ENCODE data around the gene FGF22. TPM values are rescaled to one million over a fixed set of nuclear protein-coding genes. Genes with fewer than 3 reads are reported as not detected.
"Not testable (repeated sequence)": the region's sequence is repeated elsewhere in the genome, so short reads cannot be mapped to it uniquely, and the experiment has no call there.

Gene FGF22
- total and polyA plus RNA-seq, 2 of the 13 experiments (the other 11 are each of a cell fraction or from before 2014, with no cell fraction given) = 0.24 TPM; not detected in 1

DNA sequence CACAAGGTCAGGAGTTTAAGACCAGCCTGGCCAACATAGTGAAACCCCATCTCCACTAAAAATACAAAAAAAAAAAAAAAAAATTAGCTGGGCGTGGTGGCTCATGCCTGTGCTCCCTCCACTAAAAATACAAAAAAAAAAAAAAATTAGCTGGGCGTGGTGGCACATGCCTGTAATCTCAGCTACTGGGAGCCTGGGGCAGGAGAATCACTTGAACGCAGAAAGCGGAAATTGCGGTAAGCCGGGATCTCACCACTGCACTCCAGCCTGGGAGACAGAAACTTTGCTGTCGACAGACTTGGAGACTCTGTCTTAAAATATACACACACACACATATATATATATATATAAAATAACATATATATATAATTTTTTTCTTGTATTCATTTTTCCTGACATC lies 13.1 kb upstream of the FGF22 start:
- H4K20me1 ChIP-seq (ENCODE audit: insufficient read depth, low read length); H3K9ac ChIP-seq (ENCODE audit: insufficient read depth, low read depth, low read length); ATAC-seq; CTCF ChIA-PET (ENCODE audit: low intra/inter-chr PET ratio, low total read pairs); H3K4me2 ChIP-seq (ENCODE audit: low read depth, low read length); H2AFZ ChIP-seq (ENCODE audit: low read length); BruUV-seq (replicated peaks); DNase-seq (ENCODE audit: low spot score); H3K9me3 ChIP-seq (ENCODE audit: low read length); in situ Hi-C loops (cut with HindIII; ENCODE audit: extremely low pct_ligation_motif_present, low pct_unique_long_range_greater_than_20kb); H3K27ac ChIP-seq (ENCODE audit: extremely low read length, insufficient read depth, low read length); FAIRE-seq; H3K4me3 ChIP-seq (replicated peaks in 1 of 3; ENCODE audit: insufficient read depth in 1 of 3, low read depth in 2 of 3, low read length in 3 of 3); POLR2A ChIA-PET; H3K27me3 ChIP-seq (ENCODE audit: control insufficient read depth in 1 of 2, insufficient read depth in 2 of 2, low read length in 2 of 2); intact Hi-C loops (cut with micrococcal nuclease; ENCODE audit: unreplicated experiment): not testable (repeated sequence)
- Histone ChIP-seq H3K4me1 (ENCODE audit: insufficient read depth, low read length) (peaks cover 18% of the 10 kb centered on the region), H3K36me3 (replicated peaks in 1 of 2; ENCODE audit: control insufficient read depth in 1 of 2, insufficient read depth in 2 of 2, low read length in 2 of 2) (peaks cover 8 to 37% of the 10 kb centered on the region in 2 experiments), H3K79me2 (ENCODE audit: insufficient read depth, low read length) (peaks cover 17% of the 10 kb centered on the region)
- over 99% methylated on average over 7 of the region's 7 CpGs for WGBS (ENCODE audit: low lambda C conversion rate)

DNA sequence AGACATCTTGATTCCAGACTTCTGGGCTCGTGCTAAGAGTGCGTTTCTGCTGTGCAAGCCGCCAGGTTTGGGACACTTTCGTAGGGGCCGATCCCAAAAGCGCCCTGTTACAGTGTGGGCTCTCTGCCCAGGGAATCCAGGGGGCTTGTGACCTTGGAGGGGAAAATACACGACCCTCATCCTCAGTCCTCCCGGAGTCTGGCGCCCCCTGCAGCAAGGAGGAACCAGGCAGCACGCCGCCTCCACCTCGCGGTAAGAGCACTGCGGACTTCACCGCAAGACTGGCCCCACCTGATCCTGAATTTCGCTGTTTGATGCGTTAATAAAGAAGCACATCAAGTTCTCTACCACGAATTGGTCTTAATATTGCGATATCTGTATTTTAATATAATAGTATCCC lies 11.5 kb upstream of the FGF22 start:
- intact Hi-C loops (cut with micrococcal nuclease; ENCODE audit: unreplicated experiment) = no loop called here
- FAIRE-seq = no peak
- TF ChIP-seq, protein P1, sequence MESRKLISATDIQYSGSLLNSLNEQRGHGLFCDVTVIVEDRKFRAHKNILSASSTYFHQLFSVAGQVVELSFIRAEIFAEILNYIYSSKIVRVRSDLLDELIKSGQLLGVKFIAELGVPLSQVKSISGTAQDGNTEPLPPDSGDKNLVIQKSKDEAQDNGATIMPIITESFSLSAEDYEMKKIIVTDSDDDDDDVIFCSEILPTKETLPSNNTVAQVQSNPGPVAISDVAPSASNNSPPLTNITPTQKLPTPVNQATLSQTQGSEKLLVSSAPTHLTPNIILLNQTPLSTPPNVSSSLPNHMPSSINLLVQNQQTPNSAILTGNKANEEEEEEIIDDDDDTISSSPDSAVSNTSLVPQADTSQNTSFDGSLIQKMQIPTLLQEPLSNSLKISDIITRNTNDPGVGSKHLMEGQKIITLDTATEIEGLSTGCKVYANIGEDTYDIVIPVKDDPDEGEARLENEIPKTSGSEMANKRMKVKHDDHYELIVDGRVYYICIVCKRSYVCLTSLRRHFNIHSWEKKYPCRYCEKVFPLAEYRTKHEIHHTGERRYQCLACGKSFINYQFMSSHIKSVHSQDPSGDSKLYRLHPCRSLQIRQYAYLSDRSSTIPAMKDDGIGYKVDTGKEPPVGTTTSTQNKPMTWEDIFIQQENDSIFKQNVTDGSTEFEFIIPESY (CRISPR knock-in tag; IDR thresholded peaks at IDR 0.05) = peak; percentile 100
- TF ChIP-seq, protein P2, sequence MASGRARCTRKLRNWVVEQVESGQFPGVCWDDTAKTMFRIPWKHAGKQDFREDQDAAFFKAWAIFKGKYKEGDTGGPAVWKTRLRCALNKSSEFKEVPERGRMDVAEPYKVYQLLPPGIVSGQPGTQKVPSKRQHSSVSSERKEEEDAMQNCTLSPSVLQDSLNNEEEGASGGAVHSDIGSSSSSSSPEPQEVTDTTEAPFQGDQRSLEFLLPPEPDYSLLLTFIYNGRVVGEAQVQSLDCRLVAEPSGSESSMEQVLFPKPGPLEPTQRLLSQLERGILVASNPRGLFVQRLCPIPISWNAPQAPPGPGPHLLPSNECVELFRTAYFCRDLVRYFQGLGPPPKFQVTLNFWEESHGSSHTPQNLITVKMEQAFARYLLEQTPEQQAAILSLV (CRISPR knock-in tag; IDR thresholded peaks at IDR 0.05; ENCODE audit: borderline replicate concordance) = no peak
- TF ChIP-seq PRPF4 (IDR thresholded peaks at IDR 0.05; ENCODE audit: low read depth, low read length, poor library complexity, severe bottlenecking) = peak; percentile 21
- TF ChIP-seq ZNF263 (CRISPR knock-in tag; IDR thresholded peaks at IDR 0.05) = peak; percentile 64; the same call in 1 of the 2 replicates
- TF ChIP-seq STAG1 (CRISPR knock-in tag; IDR thresholded peaks at IDR 0.05) = peak; percentile 29; the same call in 1 of the 2 replicates
- no peak for TF ChIP-seq NR2F6 (IDR thresholded peaks at IDR 0.05)
- TF ChIP-seq NR2F6 (CRISPR knock-in tag; IDR thresholded peaks at IDR 0.05) = no peak
- peak; percentile 91 for TF ChIP-seq ZBTB38 (CRISPR knock-in tag; IDR thresholded peaks at IDR 0.05)
- peak; percentile 54; the same call in 1 of the 2 replicates for TF ChIP-seq HOXA3 (CRISPR knock-in tag; IDR thresholded peaks at IDR 0.05)
- TF ChIP-seq, protein P3, sequence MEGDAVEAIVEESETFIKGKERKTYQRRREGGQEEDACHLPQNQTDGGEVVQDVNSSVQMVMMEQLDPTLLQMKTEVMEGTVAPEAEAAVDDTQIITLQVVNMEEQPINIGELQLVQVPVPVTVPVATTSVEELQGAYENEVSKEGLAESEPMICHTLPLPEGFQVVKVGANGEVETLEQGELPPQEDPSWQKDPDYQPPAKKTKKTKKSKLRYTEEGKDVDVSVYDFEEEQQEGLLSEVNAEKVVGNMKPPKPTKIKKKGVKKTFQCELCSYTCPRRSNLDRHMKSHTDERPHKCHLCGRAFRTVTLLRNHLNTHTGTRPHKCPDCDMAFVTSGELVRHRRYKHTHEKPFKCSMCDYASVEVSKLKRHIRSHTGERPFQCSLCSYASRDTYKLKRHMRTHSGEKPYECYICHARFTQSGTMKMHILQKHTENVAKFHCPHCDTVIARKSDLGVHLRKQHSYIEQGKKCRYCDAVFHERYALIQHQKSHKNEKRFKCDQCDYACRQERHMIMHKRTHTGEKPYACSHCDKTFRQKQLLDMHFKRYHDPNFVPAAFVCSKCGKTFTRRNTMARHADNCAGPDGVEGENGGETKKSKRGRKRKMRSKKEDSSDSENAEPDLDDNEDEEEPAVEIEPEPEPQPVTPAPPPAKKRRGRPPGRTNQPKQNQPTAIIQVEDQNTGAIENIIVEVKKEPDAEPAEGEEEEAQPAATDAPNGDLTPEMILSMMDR (CRISPR knock-in tag; IDR thresholded peaks at IDR 0.05) = peak; percentile 70

More for the DNA sequence above, 11.5 kb upstream of the FGF22 start:
- in situ Hi-C loops (cut with HindIII; ENCODE audit: extremely low pct_ligation_motif_present, low pct_unique_long_range_greater_than_20kb) = no loop called here
- Histone ChIP-seq H3K79me2 (ENCODE audit: insufficient read depth, low read length) (peaks cover 30% of the 10 kb centered on the region), H3K9me3 (ENCODE audit: low read length) (no peaks in the 10 kb centered on the region), H3K36me3 (replicated peaks in 1 of 2; ENCODE audit: control insufficient read depth in 1 of 2, insufficient read depth in 2 of 2, low read length in 2 of 2) (peaks cover 8 to 37% of the 10 kb centered on the region in 2 experiments), H3K4me3 (replicated peaks in 1 of 3; ENCODE audit: insufficient read depth in 1 of 3, low read depth in 2 of 3, low read length in 3 of 3) (no peak overlapping the region), H4K20me1 (ENCODE audit: insufficient read depth, low read length) (peaks cover 7% of the 10 kb centered on the region; the same call in 1 of the 2 replicates), H3K4me1 (ENCODE audit: insufficient read depth, low read length) (peaks cover 25% of the 10 kb centered on the region), H2AFZ (ENCODE audit: low read length) (no peak overlapping the region), H3K4me2 (ENCODE audit: low read depth, low read length) (no peak overlapping the region), H3K27ac (ENCODE audit: extremely low read length, insufficient read depth, low read length) (no peak overlapping the region), H3K9ac (ENCODE audit: insufficient read depth, low read depth, low read length) (no peak overlapping the region), H3K27me3 (ENCODE audit: control insufficient read depth in 1 of 2, insufficient read depth in 2 of 2, low read length in 2 of 2) (no peaks in the 10 kb centered on the region; a peak in 1 of 5 replicates)
- no peak for ATAC-seq
- no TSS peak for BruUV-seq (replicated peaks)
- ChIA-PET POLR2A (no interaction called here), CTCF (ENCODE audit: low intra/inter-chr PET ratio, low total read pairs) (interaction anchor here (0.8 kb wide), 1 partner anchor 78 kb away, joined by 3 read pairs; no protein-coding TSS in a partner anchor)
- 94% methylated on average over 13 of the region's 19 CpGs for WGBS (ENCODE audit: low lambda C conversion rate)
- DNase-seq (ENCODE audit: low spot score) = no peak
